T-helper 2 cell treated with Interferon-gamma antibody and Interleukin-4, amounts not matched to agents 5 μg/mL and 100 μg/mL, for 36 hours (primary cell): ENCODE results near the gene HS6ST1.

ENCODE experiments used
- DNase-seq: peaks from one replicate; pipeline ENCODE4 v3.0.0; 2021; ENCODE audit warnings: low spot score
- H3K27ac Mint-ChIP-seq: one replicate; pipeline ENCODE4 v1.8.0; 2021; ENCODE audit warnings: mild to moderate bottlenecking, mixed read lengths
- H3K27me3 Mint-ChIP-seq: one replicate; pipeline ENCODE4 v1.8.0; 2021; ENCODE audit warnings: low read depth, mixed read lengths
- H3K36me3 Mint-ChIP-seq: one replicate; pipeline ENCODE4 v1.8.0; 2021; ENCODE audit warnings: low read depth, mixed read lengths
- H3K4me1 Mint-ChIP-seq: one replicate; pipeline ENCODE4 v1.8.0; 2021; ENCODE audit warnings: low read depth, mixed read lengths
- H3K4me3 Mint-ChIP-seq: one replicate; pipeline ENCODE4 v1.8.0; 2022; ENCODE audit warnings: mild to moderate bottlenecking, moderate library complexity, mixed read lengths
- H3K9me3 Mint-ChIP-seq: one replicate; pipeline ENCODE4 v1.8.0; 2021; ENCODE audit warnings: mixed read lengths

The HS6ST1 gene

DNA sequence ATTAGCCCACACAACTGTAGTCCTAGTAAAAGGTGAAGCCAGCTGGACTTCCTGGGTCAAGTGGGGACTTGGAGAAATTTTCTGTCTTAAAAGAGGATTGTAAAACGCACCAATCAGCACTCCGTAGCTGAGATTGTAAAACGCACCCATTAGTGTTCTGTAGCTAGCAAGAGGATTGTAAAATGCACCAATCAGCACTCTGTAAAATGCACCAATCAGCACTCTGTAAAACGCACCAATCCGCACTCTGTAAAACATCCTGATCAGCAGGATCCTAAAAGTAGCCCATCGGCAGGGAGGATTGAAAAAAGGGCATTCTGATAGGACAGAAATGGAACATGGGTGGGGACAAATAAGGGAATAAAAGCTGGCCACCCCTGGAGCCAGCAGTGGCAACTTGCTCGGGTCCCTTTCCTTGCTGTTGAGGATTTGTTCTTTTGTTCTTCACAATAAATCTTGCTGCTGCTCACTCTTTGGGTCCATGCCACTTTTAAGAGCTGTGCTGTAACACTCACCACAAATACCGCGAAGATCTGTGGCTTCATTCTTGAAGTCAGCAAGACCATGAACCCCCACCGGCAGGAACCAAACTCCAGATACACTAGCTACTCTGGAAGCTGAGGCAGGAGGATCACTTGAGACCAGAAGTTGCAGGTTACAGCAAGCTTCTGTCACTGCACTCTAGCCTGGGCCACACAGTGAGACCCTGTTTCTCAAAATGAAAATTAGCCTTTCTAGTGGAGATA lies 102.6 kb downstream of the HS6ST1 start:
- Mint-ChIP-seq H3K27ac (no peak overlapping the region), H3K36me3 (no peaks in the 10 kb centered on the region), H3K4me3 (no peak overlapping the region), H3K27me3 (no peaks in the 10 kb centered on the region), H3K4me1 (no peaks in the 10 kb centered on the region), H3K9me3 (no peaks in the 10 kb centered on the region)
- no peak for DNase-seq
